OCI-LY7 (cell line): Measurements from ENCODE around the gene L3MBTL1. TPM values are rescaled to one million over a fixed set of nuclear protein-coding genes. Genes with fewer than 3 reads are reported as not detected.

Experiments
- BruUV-seq: library from RNA; stranded (reverse); fragments of 400-500 nt; replicated peaks from 2 replicates; lab custom pipeline; 2021; lab: Mats Ljungman, UMichigan
- CTCF ChIA-PET: fragments of 300-600 bp; sonication (Branson Sonifier 250); formaldehyde crosslinking; loops from one replicate; lab custom pipeline; 2022; ENCODE audit warnings: antibody characterized with exemption; ENCODE audit not compliant: unreplicated experiment; lab: Charles Lee
- POLR2A ChIA-PET: fragments of 300-600 bp; sonication (Branson Sonifier 250); formaldehyde crosslinking; loops from one replicate; lab custom pipeline; 2022; ENCODE audit warnings: antibody characterized with exemption; lab: Charles Lee
- DNase-seq: peaks from one replicate; pipeline ENCODE4 v3.0.0-alpha.2; 2015; ENCODE audit warnings: low spot score
- H2AFZ ChIP-seq: fragments of 200-600 bp; sonication (generic), shearing (Covaris generic); 2 replicates; pipeline ENCODE4 v1.6.1; 2014; ENCODE audit warnings: mild to moderate bottlenecking, antibody characterized with exemption, low read length, moderate library complexity
- H3K27ac ChIP-seq: fragments of 200-600 bp; sonication (generic); 2 replicates; pipeline ENCODE4 v1.5.1; 2014; ENCODE audit warnings: mixed run types, low read depth, mild to moderate bottlenecking, moderate library complexity, low read length, inconsistent platforms; ENCODE audit not compliant: poor library complexity, severe bottlenecking
- H3K36me3 ChIP-seq: fragments of 200-600 bp; sonication (generic); 2 replicates; pipeline ENCODE4 v1.6.1; 2014; ENCODE audit warnings: mild to moderate bottlenecking, antibody characterized with exemption, low read length, moderate library complexity, mixed read lengths; ENCODE audit not compliant: insufficient read depth
- H3K4me1 ChIP-seq: fragments of 200-600 bp; sonication (generic); 2 replicates; pipeline ENCODE4 v1.5.1; 2014; ENCODE audit warnings: mild to moderate bottlenecking, low read length; ENCODE audit not compliant: insufficient read depth, poor library complexity, severe bottlenecking
- H3K4me2 ChIP-seq: fragments of 200-600 bp; sonication (generic); 2 replicates; pipeline ENCODE4 v1.6.1; 2014; ENCODE audit warnings: mild to moderate bottlenecking, low read length
- H3K4me3 ChIP-seq: fragments of 200-600 bp; sonication (generic); 2 replicates; pipeline ENCODE4 v1.5.1; 2014; ENCODE audit warnings: mild to moderate bottlenecking, low read depth, low read length; ENCODE audit not compliant: poor library complexity, severe bottlenecking
- H3K79me2 ChIP-seq: fragments of 200-600 bp; sonication (generic); 2 replicates; pipeline ENCODE4 v1.6.1; 2016; ENCODE audit warnings: low read depth, mild to moderate bottlenecking, low read length, moderate library complexity, mixed read lengths; ENCODE audit not compliant: insufficient read depth
- H3K9me2 ChIP-seq: fragments of 200-600 bp; sonication (generic); 2 replicates; pipeline ENCODE4 v1.6.1; 2016; ENCODE audit warnings: mild to moderate bottlenecking, low read length, mixed read lengths; ENCODE audit not compliant: insufficient read depth
- H3K9me3 ChIP-seq: fragments of 200-600 bp; sonication (generic); 2 replicates; pipeline ENCODE4 v1.6.1; 2014; ENCODE audit warnings: mild to moderate bottlenecking, mixed run types, low read length, mixed read lengths
- H4K20me1 ChIP-seq: fragments of 200-600 bp; sonication (generic); 2 replicates; pipeline ENCODE4 v1.6.1; 2014; ENCODE audit warnings: mild to moderate bottlenecking, antibody characterized with exemption, low read length, moderate library complexity, mixed read lengths; ENCODE audit not compliant: insufficient read depth
- CTCF ChIP-seq: fragments of 200-600 bp; sonication (generic); conservative IDR thresholded peaks from 2 replicates; pipeline ENCODE4 v1.5.1; 2014; ENCODE audit warnings: mild to moderate bottlenecking, antibody characterized with exemption, low read length, moderate library complexity, mixed read lengths
- EZH2phosphoT487 ChIP-seq: fragments of 200-600 bp; sonication (generic); IDR thresholded peaks from 2 replicates; pipeline ENCODE4 v1.6.1; 2018; ENCODE audit warnings: low read depth, borderline replicate concordance, mild to moderate bottlenecking, mixed run types, antibody characterized with exemption, low read length, moderate library complexity, mixed read lengths
- intact Hi-C: fragments of 100-400 bp; cut with micrococcal nuclease; formaldehyde crosslinking; loops from one replicate; pipeline ENCODE4 v1.10.0; 2022; ENCODE audit not compliant: unreplicated experiment
- total RNA-seq, 2 experiments: library from RNA; depleted of rRNA in 1 of 2; stranded (reverse); fragments of >200 nt in 1 of 2; shearing (Covaris generic) in 1 of 2; gene quantifications; 2 replicates each; pipeline ENCODE4 v1.2.3, GENCODE V29; 2014 to 2022

L3MBTL1 gene
- total RNA-seq, 2 experiments from 2014 or later: 22.4 to 27.8 TPM

GRCh38 chr20:43544501-43544900, 37.0 kb downstream of the L3MBTL1 start:
- no peak for DNase-seq
- TF ChIP-seq CTCF (no peak), EZH2phosphoT487 (no peak)
- ChIA-PET POLR2A (interaction anchor here (0.6 kb wide), 1 partner anchor 540 kb away, joined by 3 read pairs; no protein-coding TSS in a partner anchor), CTCF (no interaction called here)
- H2AFZ ChIP-seq: no peak overlapping the region
- H3K9me2 ChIP-seq: no peaks in the 10 kb centered on the region
- no peak overlapping the region for H3K27ac ChIP-seq
- no peaks in the 10 kb centered on the region for H3K4me1 ChIP-seq
- H3K4me3 ChIP-seq: no peak overlapping the region
- no peak overlapping the region for H3K4me2 ChIP-seq
- H3K36me3 ChIP-seq: no peaks in the 10 kb centered on the region; the same call in 1 of the 2 replicates
- intact Hi-C loops: no loop called here
- H3K79me2 ChIP-seq: no peaks in the 10 kb centered on the region
- H3K9me3 ChIP-seq: no peaks in the 10 kb centered on the region
- no TSS peak for BruUV-seq
- no peaks in the 10 kb centered on the region for H4K20me1 ChIP-seq

GRCh38 chr20:43545837-43546578, 38.5 kb downstream of the L3MBTL1 start:
- ChIA-PET CTCF (interaction anchor here (0.5 to 0.7 kb wide), 2 partner anchors 14 to 294 kb away, joined by 3 to 6 read pairs; no protein-coding TSS in a partner anchor), POLR2A (no interaction called here)
- peak; percentile 26 for DNase-seq
- Histone ChIP-seq H3K4me1 (no peaks in the 10 kb centered on the region), H3K9me3 (no peaks in the 10 kb centered on the region), H2AFZ (no peak overlapping the region), H3K36me3 (no peaks in the 10 kb centered on the region; the same call in 1 of the 2 replicates), H3K79me2 (no peaks in the 10 kb centered on the region), H4K20me1 (no peaks in the 10 kb centered on the region), H3K27ac (no peak overlapping the region), H3K4me2 (no peak overlapping the region), H3K9me2 (no peaks in the 10 kb centered on the region), H3K4me3 (no peak overlapping the region)
- intact Hi-C loops: no loop called here
- BruUV-seq: no TSS peak
- TF ChIP-seq CTCF (peak; percentile 55), EZH2phosphoT487 (no peak)
